Islet precursor cell (in vitro differentiated cells): Measurements from ENCODE around the gene CMTM8.
"Not testable (repeated sequence)": the region's sequence is repeated elsewhere in the genome, so short reads cannot be mapped to it uniquely, and the experiment has no call there.

ENCODE experiments used
- DNase-seq: peaks from one replicate; pipeline ENCODE4 v3.0.0-alpha.2; 2018

The CMTM8 gene

DNA sequence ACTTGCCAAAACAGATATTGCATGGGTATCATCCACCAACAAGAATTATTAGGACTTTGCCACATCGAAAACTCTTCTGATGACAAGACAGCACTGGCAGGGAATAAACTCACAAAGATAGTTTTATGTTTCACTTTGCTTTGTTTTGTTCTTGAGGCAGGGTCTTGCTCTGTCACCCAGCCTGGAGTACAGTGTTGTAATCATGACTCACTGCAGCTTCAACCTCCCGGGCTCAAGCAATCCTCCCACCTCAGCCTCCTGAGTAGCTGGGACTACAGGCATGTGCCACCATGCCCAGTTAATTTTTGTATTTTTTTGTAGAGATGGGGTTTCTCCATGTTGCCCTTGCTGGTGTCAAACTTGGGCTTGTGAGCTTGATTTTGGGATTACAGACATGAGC, 151.1 kb downstream of the CMTM8 start:
- DNase-seq = not testable (repeated sequence)

- peak; percentile 92 for DNase-seq
Observed at GRCh38 chr3:32391643-32392535, 153.4 kb downstream of the CMTM8 start, which contains the start of gene CMTM7. Gene CMTM7 (plus strand): TSS chr3:32391853. CDS start chr3:32391907, 54 bp downstream.

DNA sequence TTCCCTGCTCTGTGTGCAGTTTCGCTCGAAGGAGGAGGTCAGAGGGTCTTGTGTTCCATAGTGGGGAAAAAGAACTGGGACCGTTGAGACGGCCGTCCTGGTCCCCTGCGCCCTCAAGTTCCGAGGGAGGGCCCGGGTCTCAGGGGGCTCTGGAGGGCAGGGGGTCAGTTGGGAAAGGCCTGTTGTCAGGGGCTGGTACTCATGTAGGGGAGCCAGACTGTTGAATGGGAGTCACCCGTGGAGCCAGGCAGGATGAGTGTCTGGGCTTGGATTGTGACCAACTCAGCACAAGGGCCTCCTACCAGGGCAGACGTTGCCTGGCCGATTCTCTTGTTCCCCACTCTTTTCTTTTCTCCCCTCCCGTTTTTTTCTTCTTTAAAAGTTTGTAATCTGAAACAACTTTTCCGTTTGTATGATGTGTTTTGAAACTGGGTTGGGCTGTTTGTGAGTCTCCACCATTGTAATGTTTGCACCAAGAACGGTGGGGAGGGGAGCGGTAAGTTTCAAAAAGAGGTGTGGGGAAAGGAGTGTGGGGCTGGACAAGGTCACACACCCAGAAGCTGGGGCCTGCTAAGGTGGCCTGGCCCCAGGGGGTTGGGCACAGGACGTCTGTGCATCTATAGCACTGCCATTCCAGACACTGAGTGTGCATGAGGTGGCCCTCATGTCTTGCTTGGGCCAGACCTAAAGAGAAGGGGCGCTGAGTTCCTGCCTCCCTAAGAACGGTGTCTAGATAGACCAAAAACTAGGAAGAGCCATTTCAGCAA, 154.2 kb downstream of the CMTM8 start:
- DNase-seq = no peak

GRCh38 chr3:32395496-32395895, 157.0 kb downstream of the CMTM8 start:
- no peak for DNase-seq

DNA sequence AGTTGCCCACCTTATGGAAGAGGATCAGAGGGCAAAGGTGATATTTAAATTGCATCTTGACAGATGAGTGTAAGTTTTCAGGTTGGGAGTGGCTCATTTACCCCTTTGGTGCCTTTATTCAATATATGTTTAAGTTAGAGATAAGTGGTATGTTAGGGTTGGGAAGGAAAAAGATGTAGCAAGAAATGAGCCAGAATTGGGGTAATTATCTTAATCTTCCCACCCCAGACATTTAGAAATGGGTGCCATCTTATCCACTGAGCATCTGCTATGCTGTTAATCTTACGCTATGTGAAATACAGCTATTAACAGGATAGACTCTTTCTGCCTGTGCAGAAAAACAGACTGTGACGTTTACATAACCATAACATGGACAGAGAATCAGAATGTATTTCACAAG, 159.5 kb downstream of the CMTM8 start:
- DNase-seq = no peak

GRCh38 chr3:32398531-32398930, 160.1 kb downstream of the CMTM8 start:
- no peak for DNase-seq

- DNase-seq = no peak
Observed at GRCh38 chr3:32399030-32399620, 160.6 kb downstream of the CMTM8 start.

- no peak for DNase-seq
Observed at GRCh38 chr3:32401126-32401525, 162.6 kb downstream of the CMTM8 start.

DNA sequence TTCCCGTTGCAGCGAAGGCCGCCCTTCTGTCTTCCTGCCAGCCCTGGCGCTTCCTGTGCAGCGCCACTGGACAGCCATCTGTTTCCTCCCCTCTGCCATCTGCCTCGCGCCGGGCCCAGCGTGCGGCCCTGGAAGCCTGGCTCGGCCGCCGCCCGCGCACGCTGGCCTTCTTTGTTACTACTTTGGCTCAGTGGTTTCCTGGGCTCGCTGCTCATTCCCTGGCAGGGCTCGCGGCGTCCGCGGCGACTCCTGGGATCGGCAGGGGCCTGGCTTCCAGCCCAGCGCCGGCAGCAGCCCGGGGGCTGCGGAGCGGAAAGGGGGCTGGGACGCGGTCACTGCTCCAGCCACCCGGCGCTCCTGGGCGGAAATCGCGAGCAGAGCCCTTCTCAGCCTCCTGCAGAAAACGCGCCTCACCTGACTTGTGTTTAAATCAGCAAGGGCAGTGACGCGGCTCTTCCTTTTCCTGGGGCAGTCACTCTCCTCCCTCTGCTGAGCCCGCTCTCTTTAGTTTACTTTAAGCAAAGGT, 163.1 kb downstream of the CMTM8 start:
- peak; percentile 91 for DNase-seq

DNA sequence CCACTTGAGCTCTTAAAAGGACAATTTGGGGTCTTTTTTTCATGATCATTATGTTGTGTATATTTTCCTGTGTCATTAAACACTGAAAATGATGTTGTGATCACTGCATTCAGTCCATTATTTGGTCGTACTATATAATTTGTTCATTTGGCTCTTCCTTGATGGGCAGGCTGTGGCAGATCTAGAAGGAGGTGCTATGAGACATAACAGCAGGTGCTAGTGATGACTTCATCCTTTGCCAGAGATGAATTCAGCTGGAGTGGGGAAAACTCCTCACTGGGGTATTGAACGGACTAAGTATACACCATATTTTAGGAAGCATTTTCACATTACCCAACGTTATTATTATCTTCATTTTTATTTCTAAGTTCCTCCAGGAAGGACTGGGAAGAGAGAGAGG, 165.2 kb downstream of the CMTM8 start:
- no peak for DNase-seq

- no peak for DNase-seq
Observed at GRCh38 chr3:32404714-32405113, 166.2 kb downstream of the CMTM8 start.

DNA sequence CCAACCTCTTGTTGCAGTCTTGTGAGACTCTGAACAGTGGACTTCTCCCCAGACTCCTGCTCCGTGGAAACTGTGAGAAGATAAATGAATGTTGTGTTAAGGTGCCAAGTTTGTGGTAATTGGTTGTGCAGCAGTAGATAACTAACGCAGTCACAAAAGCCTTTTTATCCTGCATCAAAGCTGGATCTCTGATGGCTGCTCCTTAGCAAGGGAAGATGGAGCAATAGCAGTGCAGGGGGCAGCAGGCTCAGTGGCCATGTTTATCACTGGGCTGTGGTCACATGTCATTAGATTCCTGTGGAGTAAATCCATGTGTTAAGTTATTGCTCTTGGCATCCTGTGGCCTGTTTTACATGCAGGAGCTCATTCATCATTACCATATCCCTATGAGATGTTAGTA, 166.7 kb downstream of the CMTM8 start:
- DNase-seq = no peak

DNA sequence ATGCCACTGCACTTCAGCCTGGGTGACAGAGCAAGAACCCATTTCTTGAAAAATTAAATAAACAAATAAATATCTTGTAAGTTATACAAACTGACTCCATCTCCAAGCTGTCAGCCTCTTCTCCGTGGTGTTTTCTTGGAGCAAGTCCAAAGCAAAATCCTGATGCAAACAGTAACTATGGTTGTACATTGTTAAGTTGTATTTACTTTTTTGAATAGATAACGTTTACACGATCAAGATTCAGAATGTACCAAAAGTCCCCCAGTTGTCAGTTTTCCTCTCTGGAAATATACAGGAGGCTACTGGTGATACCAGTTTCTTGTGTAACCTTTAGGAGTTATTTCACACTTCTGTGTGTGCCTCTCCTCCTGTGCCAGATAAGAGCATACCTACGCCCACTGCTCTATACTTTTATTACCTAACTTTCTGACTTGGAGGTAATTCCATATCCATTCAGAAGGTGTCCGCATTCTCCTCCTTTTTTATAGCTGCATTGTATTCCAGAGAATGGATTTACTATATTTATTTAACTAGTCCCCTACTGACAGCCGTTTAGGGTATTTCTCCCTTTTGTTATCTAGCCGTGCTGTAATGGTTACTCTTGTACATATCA, 167.3 kb downstream of the CMTM8 start:
- DNase-seq = no peak

GRCh38 chr3:32406486-32407408, 168.3 kb downstream of the CMTM8 start:
- no peak for DNase-seq

- DNase-seq = peak; percentile 72
Observed at GRCh38 chr3:32410367-32411246, 172.1 kb downstream of the CMTM8 start.

GRCh38 chr3:32411442-32411841, 173.0 kb downstream of the CMTM8 start:
- peak; percentile 78 for DNase-seq

DNA sequence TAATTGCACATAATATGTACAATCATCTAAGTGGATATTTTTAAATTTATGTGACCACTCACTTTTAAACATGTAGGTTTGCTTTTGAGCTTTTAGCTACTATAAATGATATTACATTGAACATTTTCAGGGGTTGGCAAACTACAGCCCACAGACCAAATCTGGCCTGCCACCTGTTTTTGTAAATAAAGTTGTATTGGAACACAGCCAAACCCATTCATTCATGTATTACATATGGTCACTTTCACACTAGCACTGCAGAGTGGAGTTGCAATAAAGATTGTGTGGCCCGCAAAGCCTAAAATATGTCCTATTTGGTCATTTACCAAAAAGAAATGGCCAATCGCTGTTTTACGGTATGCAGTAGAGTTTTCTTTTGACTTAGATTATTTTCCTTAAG, 174.4 kb downstream of the CMTM8 start:
- DNase-seq = no peak

DNA sequence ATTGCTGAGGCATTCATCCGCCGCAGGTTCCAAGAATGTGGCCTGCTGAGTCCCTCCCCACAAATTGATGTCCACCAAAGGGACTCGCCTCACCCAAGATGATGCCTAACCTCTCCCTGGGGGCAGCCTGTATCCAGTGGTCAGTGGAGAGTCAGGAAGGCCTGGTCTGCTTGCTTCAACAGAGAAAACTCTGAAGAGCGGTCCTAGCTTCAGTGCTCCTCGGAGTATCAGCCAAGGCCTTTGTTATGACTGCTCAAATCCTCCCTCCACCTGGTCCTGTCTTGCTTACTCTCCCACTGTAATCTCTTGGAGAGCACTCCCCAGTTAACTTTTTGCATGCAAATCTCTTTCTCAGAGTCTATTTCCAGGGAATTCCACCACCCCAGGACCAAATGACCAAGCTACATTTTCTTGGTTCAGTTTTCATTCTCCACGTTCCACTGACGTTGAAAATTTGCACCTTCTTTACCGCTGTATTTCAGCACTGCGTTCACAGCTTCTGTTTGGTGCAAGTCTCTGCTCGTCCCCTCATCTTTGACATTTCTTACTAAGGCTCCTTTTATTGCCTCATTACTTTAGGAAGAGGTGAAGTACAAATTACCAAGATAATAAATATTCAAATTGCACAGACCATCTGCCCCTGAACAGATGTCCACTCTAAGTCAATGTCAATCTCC, 175.5 kb downstream of the CMTM8 start:
- no peak for DNase-seq

DNA sequence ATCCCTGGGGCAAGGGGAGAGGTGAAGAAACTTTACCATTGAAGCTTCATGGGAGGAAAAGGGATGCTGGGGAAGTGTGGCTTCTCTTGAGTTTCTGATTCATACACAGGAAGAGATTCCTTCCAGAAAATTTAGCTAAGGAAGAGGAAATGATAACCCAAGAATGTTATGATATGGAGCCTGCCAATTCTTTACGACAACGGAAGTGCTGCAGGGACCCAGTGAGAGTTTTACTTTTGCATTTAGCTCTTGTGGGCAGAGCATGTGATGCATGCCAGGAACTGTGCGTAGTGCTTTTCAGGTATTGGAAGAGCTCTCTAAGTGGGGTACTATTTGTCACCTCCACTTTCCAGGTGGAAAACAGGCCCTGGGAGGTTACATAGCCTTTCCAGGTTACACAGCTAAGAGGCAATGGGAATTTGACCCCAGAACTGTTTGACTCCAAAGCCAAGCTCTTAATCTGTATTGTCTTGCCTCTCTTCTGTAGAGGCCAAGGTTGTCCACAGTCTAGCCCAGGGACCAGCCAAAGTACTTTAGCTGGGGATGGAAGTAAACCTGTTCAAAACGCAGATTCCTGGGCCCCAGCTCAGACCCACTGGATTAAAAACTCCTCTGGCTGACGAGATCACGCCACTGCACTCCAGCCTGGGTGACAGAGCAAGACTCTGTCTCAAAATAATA, 176.2 kb downstream of the CMTM8 start:
- DNase-seq = no peak

DNA sequence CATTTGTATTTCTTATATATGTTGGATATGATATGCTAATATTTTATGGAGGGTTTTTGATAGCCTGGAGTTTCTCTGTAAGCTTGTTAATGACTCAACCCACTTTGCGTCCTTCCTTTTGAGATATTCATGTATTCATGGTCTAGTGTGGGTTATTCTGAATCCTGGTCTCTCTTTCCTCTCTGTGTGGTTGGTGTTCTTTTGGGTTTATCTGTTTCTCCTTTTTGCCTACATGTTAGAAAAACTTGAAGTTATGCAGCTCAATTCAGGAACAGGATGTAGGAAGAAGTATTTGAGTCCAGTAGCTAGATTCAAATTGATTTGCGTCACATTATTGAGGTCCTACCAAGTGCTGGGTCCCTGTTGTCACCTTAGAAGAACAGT, 181.3 kb downstream of the CMTM8 start:
- DNase-seq = no peak
